ENCODE results near the gene NAV3.

The NAV3 gene

GRCh38 chr12:78128211-78128610 is 297.5 kb downstream of the NAV3 start:
- no peak for DNase-seq

- no peak for DNase-seq
These were observed 313.0 kb downstream of the NAV3 start for GRCh38 chr12:78143717-78144116.

DNA sequence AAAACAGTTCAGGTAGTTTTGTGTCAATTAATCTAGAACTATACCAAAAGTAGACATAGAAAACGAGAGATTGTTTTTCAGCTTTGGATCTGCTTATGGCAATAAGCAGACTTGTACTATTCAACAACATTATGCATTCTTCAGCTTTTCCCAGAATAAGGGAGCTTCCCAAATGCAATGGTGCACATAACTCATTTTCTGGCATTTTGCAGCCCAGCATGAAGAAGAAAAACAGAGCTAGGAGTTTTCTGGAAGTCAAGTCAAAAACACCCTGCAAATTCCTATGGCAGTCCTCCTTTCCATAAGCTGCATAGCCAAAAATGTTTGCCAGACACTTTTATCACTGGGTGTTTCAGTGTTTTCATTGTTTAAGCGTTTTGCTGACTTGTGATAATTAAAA is 314.7 kb downstream of the NAV3 start:
- DNase-seq, result no peak

DNA sequence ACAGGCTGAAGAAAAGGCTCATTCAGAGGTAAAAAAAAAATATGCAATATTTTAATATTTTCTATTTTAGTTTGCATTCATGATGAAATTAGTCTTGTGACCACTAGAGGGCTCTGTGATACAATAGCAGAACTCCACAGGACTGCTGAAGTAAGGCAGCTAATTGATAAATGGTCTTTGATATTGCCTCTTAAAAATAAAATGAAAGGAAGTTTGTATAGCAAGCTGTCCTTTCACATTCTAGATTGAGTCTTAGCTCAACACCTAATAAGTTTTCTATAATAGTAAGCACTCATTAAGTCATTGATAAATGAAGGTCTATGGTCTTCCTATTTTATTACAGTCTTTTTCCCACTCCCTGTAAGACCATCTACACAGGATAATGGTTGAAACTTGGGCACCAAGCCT is 315.7 kb downstream of the NAV3 start:
- peak; percentile 6 for DNase-seq

GRCh38 chr12:78149459-78149858 is 318.8 kb downstream of the NAV3 start:
- peak; percentile 69 for DNase-seq

DNA sequence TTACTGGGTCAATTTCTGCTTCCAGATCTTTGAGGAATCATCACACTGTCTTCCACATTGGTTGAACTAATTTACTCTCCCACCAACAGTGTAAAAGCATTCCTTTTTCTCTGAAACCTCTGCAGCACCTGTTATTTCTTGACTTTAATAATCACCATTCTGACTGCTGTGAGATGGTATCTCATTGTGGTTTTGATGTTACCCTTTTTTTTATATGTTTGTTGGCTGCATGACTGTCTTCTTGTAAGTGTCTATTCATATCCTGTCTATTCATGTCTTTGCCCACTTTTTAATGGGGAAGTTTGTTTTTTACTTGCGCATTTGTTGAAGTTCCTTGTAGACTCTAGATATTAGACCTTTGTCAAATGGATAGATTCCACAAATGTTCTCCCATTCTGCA is 324.9 kb downstream of the NAV3 start:
- no peak for DNase-seq

- DNase-seq, result no peak
These were observed 326.1 kb downstream of the NAV3 start for GRCh38 chr12:78156751-78157150.

DNA sequence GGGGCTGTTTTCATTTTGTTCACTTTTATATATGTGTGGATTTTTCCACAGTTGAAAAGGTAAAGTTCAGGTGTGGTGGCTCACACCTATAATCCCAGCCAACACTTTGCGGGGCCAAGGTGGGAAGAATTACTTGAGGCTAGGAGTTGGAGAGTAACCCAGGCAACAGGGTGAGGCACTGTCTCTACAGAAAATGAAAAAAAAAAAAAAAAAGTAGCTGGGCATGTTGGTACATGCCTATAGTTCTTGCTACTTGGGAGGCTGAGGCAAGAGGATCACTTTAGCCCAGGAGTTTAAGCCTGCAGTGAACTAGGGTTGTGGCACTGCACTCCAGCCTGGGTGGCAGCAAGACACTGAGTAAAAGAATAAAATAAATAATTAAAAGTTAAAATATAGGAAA is 326.5 kb downstream of the NAV3 start:
- no peak for DNase-seq

DNA sequence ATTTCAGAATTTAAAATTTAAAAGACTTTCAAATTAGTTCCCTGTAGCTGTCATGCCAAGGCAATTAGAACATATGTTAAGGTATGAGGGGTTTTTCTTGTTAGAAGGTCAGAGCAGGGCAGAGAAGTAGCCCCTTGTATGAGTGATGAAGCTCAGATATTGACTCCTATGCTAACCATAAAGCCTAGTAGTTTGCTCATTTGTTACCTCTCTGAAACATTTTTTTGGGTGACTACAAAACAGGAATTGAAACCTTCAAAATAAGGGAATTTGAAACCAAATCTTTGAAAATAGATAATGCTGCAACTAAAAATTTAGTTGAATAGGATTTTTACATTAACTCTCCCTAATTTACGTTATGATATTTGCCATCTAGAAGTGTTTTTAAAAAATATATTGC is 333.5 kb downstream of the NAV3 start:
- DNase-seq, result no peak

DNA sequence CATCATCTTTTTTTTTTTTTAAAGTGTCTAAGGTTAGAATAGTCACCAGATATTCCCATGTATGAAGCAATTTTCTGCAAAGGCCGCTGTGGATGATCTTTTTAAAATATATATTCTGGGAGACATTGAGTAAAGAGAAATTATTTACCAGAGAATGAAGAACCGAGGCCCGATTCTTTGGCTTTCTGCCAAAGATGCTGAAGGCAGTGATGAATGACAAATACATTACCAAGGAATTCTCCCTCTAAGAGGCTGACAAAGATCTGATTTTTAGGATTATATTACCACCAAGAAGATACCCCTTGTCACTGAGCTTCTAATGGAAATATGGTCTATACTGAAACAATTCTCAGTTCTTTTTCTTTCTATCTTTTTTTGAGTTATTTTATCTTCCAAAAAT is 336.8 kb downstream of the NAV3 start:
- no peak for DNase-seq

DNA sequence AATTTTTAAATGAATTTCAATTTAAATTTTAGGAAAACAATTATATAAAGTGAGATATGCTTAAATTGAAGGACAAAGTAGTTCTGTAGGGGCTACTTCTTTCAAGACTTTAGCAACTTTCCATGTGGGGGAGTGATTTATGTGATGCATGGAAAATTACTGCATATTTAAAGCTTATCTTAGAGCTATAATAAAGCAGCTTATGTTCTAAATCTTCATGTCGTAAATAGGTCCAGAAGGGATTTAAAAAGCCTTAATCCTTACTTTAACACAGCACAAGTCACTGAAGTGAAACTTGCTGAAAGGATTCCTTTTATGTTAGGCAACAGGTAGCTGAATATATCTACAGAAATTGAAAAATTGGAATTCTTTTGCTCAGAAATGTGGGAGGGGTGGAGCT is 340.4 kb downstream of the NAV3 start:
- DNase-seq, result no peak

GRCh38 chr12:78176643-78177042 is 345.9 kb downstream of the NAV3 start:
- no peak for DNase-seq

- DNase-seq, result no peak
These were observed 346.6 kb downstream of the NAV3 start for GRCh38 chr12:78177298-78177697.

GRCh38 chr12:78179346-78179745 is 348.7 kb downstream of the NAV3 start:
- DNase-seq, result no peak

GRCh38 chr12:78181544-78182162 is 351.0 kb downstream of the NAV3 start:
- DNase-seq, result peak; percentile 1

- no peak for DNase-seq
These were observed 353.1 kb downstream of the NAV3 start for GRCh38 chr12:78183824-78184223.

GRCh38 chr12:78185109-78185508 is 354.4 kb downstream of the NAV3 start:
- DNase-seq, result no peak

GRCh38 chr12:78185651-78186050 is 355.0 kb downstream of the NAV3 start:
- DNase-seq, result no peak

GRCh38 chr12:78186670-78187069 is 356.0 kb downstream of the NAV3 start:
- no peak for DNase-seq

GRCh38 chr12:78187741-78188140 is 357.0 kb downstream of the NAV3 start:
- DNase-seq, result no peak

- no peak for DNase-seq
These were observed 359.0 kb downstream of the NAV3 start for GRCh38 chr12:78189656-78190055.

- no peak for DNase-seq
These were observed 360.9 kb downstream of the NAV3 start for GRCh38 chr12:78191611-78192010.

DNA sequence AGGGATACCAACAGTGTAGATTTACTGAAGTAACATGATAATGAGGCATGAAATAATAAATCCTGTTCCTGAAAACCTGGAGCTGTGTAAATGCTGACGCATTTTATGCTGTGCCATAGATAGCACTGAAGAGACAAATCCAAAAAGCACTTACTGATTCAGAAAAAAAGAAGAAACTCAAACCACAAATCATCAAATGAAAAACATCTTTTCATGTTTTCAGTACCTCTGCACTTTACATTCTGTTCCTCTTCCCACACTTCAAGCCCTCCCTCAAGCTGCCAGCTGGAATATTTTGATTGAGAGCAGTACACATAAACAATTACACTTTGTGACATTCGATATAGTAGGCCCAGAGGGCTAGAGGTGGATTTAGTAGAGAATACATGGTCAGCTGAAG is 362.3 kb downstream of the NAV3 start:
- peak; percentile 20 for DNase-seq

DNA sequence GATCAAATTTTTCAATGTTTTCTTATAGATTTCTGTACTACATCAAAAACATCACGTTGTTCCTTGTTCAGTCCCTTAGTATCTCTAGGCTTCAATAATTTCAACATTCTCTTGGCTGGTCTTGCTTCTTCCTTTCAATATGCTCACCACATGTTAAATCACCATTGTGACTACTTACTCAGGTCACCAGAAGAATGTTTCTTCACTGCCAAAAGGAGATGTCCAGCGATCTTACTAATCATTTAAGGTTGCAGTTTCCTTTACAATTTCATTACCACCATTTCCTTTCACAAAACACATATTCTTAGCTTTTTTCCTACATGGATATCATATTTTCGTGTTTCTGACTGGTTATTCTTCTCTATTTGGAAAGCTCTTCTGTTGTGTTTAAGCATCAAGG is 363.8 kb downstream of the NAV3 start:
- no peak for DNase-seq

DNA sequence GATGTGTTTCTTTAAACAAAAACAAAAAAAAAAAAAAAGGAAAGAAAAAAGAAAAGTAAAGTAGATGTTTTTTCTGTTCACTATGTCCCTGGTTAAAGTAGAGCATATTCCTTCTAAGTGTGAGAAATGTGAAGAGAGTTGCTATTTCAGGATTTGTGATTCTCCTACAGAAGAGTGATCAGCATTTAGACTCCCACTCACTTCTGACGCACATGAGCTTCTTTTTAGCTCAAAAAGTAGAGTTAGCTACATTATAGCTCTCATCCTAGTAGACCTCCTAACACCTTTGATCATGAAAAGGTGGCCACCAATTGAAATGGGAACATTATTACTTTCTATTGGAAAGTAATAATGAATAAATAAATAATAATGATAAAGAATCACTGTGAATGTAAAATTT is 368.2 kb downstream of the NAV3 start:
- no peak for DNase-seq

- DNase-seq, result no peak
These were observed 369.2 kb downstream of the NAV3 start for GRCh38 chr12:78199926-78200325.

Measured in DMS 273 treated with DMSO at 0.1 percent for 48 hours (cell line).